Measurements from ENCODE around the gene DCAF17.

DNA sequence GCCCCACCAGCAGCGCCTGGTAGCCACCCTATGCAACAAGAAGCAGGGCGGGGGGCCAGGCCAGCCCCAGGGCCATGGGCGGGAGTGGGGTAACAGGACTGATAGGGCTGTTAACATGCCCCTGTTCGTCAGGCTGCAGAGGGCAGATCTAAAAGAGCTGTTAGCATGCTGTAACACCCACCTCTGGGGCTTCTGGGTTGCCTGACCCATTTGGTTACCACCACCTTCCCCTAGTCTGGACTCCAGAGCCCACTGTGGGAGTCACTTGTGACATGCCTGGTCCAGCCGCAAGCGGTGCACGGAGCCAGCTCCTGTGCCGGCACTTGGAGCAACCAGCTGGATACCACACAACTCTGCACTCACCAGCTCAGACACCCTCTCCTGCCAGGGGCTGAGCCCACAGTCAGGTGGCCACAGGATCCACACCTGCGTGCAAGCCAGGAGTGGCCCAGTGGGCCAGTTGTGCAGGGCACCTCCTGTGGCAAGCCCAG is 2.3 kb upstream of the DCAF17 start:
- TF ChIP-seq, protein P1, sequence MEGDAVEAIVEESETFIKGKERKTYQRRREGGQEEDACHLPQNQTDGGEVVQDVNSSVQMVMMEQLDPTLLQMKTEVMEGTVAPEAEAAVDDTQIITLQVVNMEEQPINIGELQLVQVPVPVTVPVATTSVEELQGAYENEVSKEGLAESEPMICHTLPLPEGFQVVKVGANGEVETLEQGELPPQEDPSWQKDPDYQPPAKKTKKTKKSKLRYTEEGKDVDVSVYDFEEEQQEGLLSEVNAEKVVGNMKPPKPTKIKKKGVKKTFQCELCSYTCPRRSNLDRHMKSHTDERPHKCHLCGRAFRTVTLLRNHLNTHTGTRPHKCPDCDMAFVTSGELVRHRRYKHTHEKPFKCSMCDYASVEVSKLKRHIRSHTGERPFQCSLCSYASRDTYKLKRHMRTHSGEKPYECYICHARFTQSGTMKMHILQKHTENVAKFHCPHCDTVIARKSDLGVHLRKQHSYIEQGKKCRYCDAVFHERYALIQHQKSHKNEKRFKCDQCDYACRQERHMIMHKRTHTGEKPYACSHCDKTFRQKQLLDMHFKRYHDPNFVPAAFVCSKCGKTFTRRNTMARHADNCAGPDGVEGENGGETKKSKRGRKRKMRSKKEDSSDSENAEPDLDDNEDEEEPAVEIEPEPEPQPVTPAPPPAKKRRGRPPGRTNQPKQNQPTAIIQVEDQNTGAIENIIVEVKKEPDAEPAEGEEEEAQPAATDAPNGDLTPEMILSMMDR (IDR thresholded peaks at IDR 0.05) = no peak
- TF ChIP-seq POLR2AphosphoS5 (IDR thresholded peaks at IDR 0.05) (no peak), EP300 (IDR thresholded peaks at IDR 0.05) (no peak), POLR2A (IDR thresholded peaks at IDR 0.05) (no peak)
